Mesendoderm (in vitro differentiated cells): ENCODE results near the gene CAPG.
A peak's percentile ranks its signal among the peaks of the same experiment; 100 is the strongest.

Source experiments
- DNase-seq: peaks from one replicate; pipeline ENCODE4 v3.0.0; 2013
- H2AK5ac ChIP-seq: 2 replicates; pipeline ENCODE4 v1.6.1; 2013; ENCODE audit warnings: low read length, inconsistent platforms
- H2BK120ac ChIP-seq: 2 replicates; pipeline ENCODE4 v1.6.1; 2013; ENCODE audit warnings: low read depth, mild to moderate bottlenecking, low read length, moderate library complexity, mixed read lengths
- H2BK15ac ChIP-seq: replicated peaks from 2 replicates; pipeline ENCODE4 v1.6.1; 2013; ENCODE audit warnings: low read depth, mild to moderate bottlenecking, moderate library complexity
- H2BK5ac ChIP-seq: 2 replicates; pipeline ENCODE4 v1.6.1; 2013; ENCODE audit warnings: low read length, inconsistent platforms
- H3K18ac ChIP-seq: 2 replicates; pipeline ENCODE4 v1.6.1; 2013; ENCODE audit warnings: mild to moderate bottlenecking, low read length, mixed read lengths
- H3K23ac ChIP-seq: one replicate; pipeline ENCODE4 v1.6.1; 2013; ENCODE audit warnings: low read length
- H3K27ac ChIP-seq: 2 replicates; pipeline ENCODE4 v1.5.1; 2013; ENCODE audit warnings: low read depth, mild to moderate bottlenecking, inconsistent platforms, low read length, moderate library complexity
- H3K27me3 ChIP-seq: 2 replicates; pipeline ENCODE4 v1.6.1; 2013; ENCODE audit warnings: low read length, control low read depth, mild to moderate bottlenecking, inconsistent platforms; ENCODE audit not compliant: insufficient read depth, poor library complexity
- H3K36me3 ChIP-seq: 2 replicates; pipeline ENCODE4 v1.6.1; 2013; ENCODE audit warnings: low read length, inconsistent platforms; ENCODE audit not compliant: control insufficient read depth, insufficient read depth
- H3K4ac ChIP-seq: one replicate; pipeline ENCODE4 v1.6.1; 2013; ENCODE audit warnings: low read depth, mild to moderate bottlenecking, low read length, moderate library complexity
- H3K4me1 ChIP-seq: 2 replicates; pipeline ENCODE4 v1.6.1; 2013; ENCODE audit warnings: low read depth, low read length, inconsistent platforms; ENCODE audit not compliant: control insufficient read depth
- H3K4me2 ChIP-seq: 2 replicates; pipeline ENCODE4 v1.6.1; 2013; ENCODE audit warnings: low read length
- H3K4me3 ChIP-seq: 2 replicates; pipeline ENCODE4 v1.5.1; 2013; ENCODE audit warnings: mild to moderate bottlenecking, low read length
- H3K56ac ChIP-seq: one replicate; pipeline ENCODE4 v1.6.1; 2013; ENCODE audit warnings: low read length
- H3K79me1 ChIP-seq: 2 replicates; pipeline ENCODE4 v1.6.1; 2013; ENCODE audit warnings: low read length, inconsistent platforms
- H3K79me2 ChIP-seq: 2 replicates; pipeline ENCODE4 v1.6.1; 2013; ENCODE audit warnings: mild to moderate bottlenecking, low read length; ENCODE audit not compliant: control insufficient read depth, insufficient read depth
- H3K9ac ChIP-seq: 2 replicates; pipeline ENCODE4 v1.6.1; 2013; ENCODE audit warnings: low read length, inconsistent platforms
- H4K5ac ChIP-seq: one replicate; pipeline ENCODE4 v1.6.1; 2013; ENCODE audit warnings: low read length
- H4K8ac ChIP-seq: one replicate; pipeline ENCODE4 v1.6.1; 2013; ENCODE audit warnings: low read depth, mild to moderate bottlenecking, control low read depth, low read length, moderate library complexity
- WGBS: extraction: QIAGEN DNeasy Blood & Tissue Kit; methylation state at CpG from one replicate; pipeline ENCODE4 v1.1.7; 2013; ENCODE audit warnings: low lambda C conversion rate, missing lambda C conversion rate; ENCODE audit not compliant: insufficient coverage; ENCODE audit errors: extremely low coverage; 5-methylcytosine and 5-hydroxymethylcytosine counted together

CAPG gene

GRCh38 chr2:85420536-85421259 lies 10.5 kb upstream of the CAPG start:
- no peaks in the 10 kb centered on the region for H3K79me2 ChIP-seq
- no peak overlapping the region for H3K23ac ChIP-seq
- no CpG with 5 or more reads among the region's 22 CpGs for WGBS
- no peaks in the 10 kb centered on the region for H3K27me3 ChIP-seq
- H4K8ac ChIP-seq, result no peak overlapping the region
- H3K79me1 ChIP-seq, result no peaks in the 10 kb centered on the region
- peaks cover 7% of the 10 kb centered on the region for H3K4me1 ChIP-seq
- H2BK15ac ChIP-seq, result no peak overlapping the region
- H3K56ac ChIP-seq, result peak overlapping the region; percentile 78
- no peak overlapping the region for H3K4me2 ChIP-seq
- H3K27ac ChIP-seq, result peak overlapping the region; percentile 4
- H3K9ac ChIP-seq, result peak overlapping the region; percentile 58
- H2BK120ac ChIP-seq, result peak overlapping the region; percentile 3
- H2AK5ac ChIP-seq, result no peak overlapping the region
- H4K5ac ChIP-seq, result peak overlapping the region; percentile 22
- DNase-seq, result peak; percentile 88
- no peaks in the 10 kb centered on the region for H3K36me3 ChIP-seq
- H3K18ac ChIP-seq, result peak overlapping the region; percentile 7
- H2BK5ac ChIP-seq, result peak overlapping the region; percentile 23
- no peak overlapping the region for H3K4me3 ChIP-seq
- H3K4ac ChIP-seq, result peak overlapping the region; percentile 58

GRCh38 chr2:85419009-85419675 lies 9.0 kb upstream of the CAPG start:
- Histone ChIP-seq H3K4ac (peak overlapping the region; percentile 83), H3K18ac (peak overlapping the region; percentile 78)

DNA sequence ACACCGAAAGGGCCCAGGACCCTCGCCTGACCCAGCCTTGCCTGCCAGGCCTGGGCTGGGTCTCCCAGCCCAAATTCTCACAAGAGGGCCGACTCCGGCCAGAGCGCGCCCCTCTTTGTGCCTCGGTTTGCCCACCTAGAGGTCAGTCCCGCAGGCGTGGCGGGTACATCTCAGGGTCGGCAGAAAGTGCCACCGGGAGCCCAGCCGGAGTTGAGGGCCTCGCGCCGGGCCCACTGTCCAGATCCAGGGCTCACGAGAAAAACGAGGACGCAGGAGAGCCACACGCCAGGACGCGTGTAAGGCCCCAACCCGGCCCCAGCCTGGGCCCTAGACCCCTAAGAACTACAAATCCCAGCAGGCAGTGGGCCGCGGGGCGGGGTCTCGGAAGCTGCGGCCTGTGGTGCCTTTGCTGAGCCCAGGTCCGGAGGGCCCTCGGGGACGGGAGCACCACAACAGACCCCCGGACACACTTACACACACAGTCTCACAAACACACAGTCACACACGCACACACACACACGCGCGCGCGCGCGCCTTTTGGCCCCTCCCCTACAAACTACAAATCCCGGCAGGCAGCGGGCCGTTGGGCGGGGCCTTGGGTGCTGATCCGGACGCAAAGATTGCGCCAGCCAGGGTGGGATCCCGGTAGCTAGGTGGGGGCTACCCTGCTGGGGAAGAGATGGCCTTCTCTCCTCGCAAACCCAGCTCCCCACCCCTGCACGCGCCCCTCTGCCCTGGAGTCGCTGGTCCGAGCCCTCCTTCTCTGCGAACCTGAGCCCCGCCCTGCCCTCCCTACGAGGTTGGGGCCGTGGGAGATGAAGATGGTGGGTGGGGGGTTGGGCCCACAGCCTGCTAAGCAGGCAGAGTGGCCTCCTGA lies 8.2 kb upstream of the CAPG start, which contains the start of gene SH2D6:
Gene SH2D6, plus strand, starts transcription at position 583 of the 877 bp plus-strand sequence. CDS start 10,752 bp downstream, outside the sequence.
- no peaks in the 10 kb centered on the region for H3K79me1 ChIP-seq
- DNase-seq, result peak; percentile 96
- H3K27me3 ChIP-seq, result no peaks in the 10 kb centered on the region
- H3K56ac ChIP-seq, result peak within 1 kb of the TSS; percentile 89
- no CpG with 5 or more reads among the region's 57 CpGs for WGBS
- peak within 1 kb of the TSS; percentile 99 for H3K4ac ChIP-seq
- no peaks in the 10 kb centered on the region for H3K79me2 ChIP-seq
- peak within 1 kb of the TSS; percentile 38 for H3K4me2 ChIP-seq
- peaks cover 7% of the 10 kb centered on the region for H3K4me1 ChIP-seq
- peak within 1 kb of the TSS; percentile 55 for H2BK5ac ChIP-seq
- H2BK120ac ChIP-seq, result peak within 1 kb of the TSS; percentile 14
- peak within 1 kb of the TSS; percentile 59 for H3K4me3 ChIP-seq
- peak within 1 kb of the TSS; percentile 80 for H2AK5ac ChIP-seq
- peak within 1 kb of the TSS; percentile 47 for H4K5ac ChIP-seq
- H3K9ac ChIP-seq, result peak within 1 kb of the TSS; percentile 90
- no peaks in the 10 kb centered on the region for H3K36me3 ChIP-seq
- no peak within 1 kb of the TSS for H2BK15ac ChIP-seq
- peak within 1 kb of the TSS; percentile 37 for H3K23ac ChIP-seq
- peak within 1 kb of the TSS; percentile 78 for H3K18ac ChIP-seq
- H4K8ac ChIP-seq, result peak within 1 kb of the TSS; percentile 77
- peak within 1 kb of the TSS; percentile 73 for H3K27ac ChIP-seq

More at GRCh38 chr2:85419009-85419675, 9.0 kb upstream of the CAPG start:
- peak overlapping the region; percentile 59 for H3K4me3 ChIP-seq
- peak overlapping the region; percentile 37 for H3K23ac ChIP-seq
- peak overlapping the region; percentile 89 for H3K56ac ChIP-seq
- no peaks in the 10 kb centered on the region for H3K36me3 ChIP-seq
- H4K8ac ChIP-seq, result peak overlapping the region; percentile 13
- H2BK5ac ChIP-seq, result peak overlapping the region; percentile 55
- H3K27me3 ChIP-seq, result no peaks in the 10 kb centered on the region
- no peaks in the 10 kb centered on the region for H3K79me1 ChIP-seq
- peak overlapping the region; percentile 14 for H2BK120ac ChIP-seq
- H2BK15ac ChIP-seq, result no peak overlapping the region
- H2AK5ac ChIP-seq, result peak overlapping the region; percentile 80
- no peak for DNase-seq
- H4K5ac ChIP-seq, result no peak overlapping the region
- H3K4me1 ChIP-seq, result peaks cover 7% of the 10 kb centered on the region
- no CpG with 5 or more reads among the region's 17 CpGs for WGBS
- no peaks in the 10 kb centered on the region for H3K79me2 ChIP-seq
- H3K27ac ChIP-seq, result peak overlapping the region; percentile 39
- H3K9ac ChIP-seq, result peak overlapping the region; percentile 90
- H3K4me2 ChIP-seq, result peak overlapping the region; percentile 38

DNA sequence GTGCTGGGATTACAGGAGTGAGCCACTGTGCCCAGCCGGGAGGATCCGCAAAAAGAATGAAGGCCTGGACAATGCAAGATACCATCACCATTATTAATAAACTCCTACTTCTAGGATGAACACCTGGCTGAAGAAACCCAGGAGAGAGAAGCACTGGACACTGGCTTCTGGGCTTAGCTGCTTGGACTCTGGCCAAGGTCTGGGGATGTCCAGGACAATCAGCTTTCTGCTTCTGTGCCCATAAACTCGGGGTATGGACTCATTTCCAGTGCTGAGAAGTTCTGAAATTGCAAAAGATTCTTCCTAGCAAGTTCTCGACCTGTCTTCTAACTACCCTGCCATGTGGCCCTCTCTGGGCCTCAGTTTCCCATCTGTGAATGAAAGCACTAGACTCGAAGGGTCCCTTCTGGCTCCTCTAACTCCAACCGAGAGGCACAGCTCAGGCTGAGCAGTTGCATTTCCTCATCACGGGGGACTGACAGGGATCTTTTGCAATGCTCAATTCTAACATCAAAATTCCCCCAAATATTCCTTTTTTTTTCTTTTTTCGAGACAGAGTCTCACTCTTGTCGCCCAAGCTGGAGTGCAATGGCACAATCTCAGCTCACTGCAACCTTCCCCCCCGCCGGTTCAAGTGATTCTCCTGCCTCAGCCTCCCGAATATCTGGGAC lies 5.9 kb upstream of the CAPG start:
- Histone ChIP-seq H2BK120ac (no peak overlapping the region), H4K8ac (no peak overlapping the region), H2BK5ac (no peak overlapping the region)

More for the DNA sequence above, 5.9 kb upstream of the CAPG start:
- Histone ChIP-seq H4K5ac (no peak overlapping the region), H3K18ac (no peak overlapping the region), H3K4me3 (no peak overlapping the region), H3K79me1 (no peaks in the 10 kb centered on the region), H3K4ac (no peak overlapping the region), H2AK5ac (no peak overlapping the region), H3K4me2 (no peak overlapping the region), H3K27ac (no peak overlapping the region), H2BK15ac (no peak overlapping the region), H3K36me3 (no peaks in the 10 kb centered on the region), H3K4me1 (peaks cover 7% of the 10 kb centered on the region), H3K27me3 (no peaks in the 10 kb centered on the region), H3K23ac (no peak overlapping the region), H3K9ac (no peak overlapping the region), H3K79me2 (no peaks in the 10 kb centered on the region), H3K56ac (no peak overlapping the region)
- WGBS, result no CpG with 5 or more reads among the region's 12 CpGs
- no peak for DNase-seq
